ENCODE results near the gene LRRC43. TPM values are rescaled to one million over a fixed set of nuclear protein-coding genes. Genes with fewer than 3 reads are reported as not detected.
A peak's percentile ranks its signal among the peaks of the same experiment; 100 is the strongest.

LRRC43 gene
- total RNA-seq, 1 experiment from 2014 or later, result 0.46 TPM

DNA sequence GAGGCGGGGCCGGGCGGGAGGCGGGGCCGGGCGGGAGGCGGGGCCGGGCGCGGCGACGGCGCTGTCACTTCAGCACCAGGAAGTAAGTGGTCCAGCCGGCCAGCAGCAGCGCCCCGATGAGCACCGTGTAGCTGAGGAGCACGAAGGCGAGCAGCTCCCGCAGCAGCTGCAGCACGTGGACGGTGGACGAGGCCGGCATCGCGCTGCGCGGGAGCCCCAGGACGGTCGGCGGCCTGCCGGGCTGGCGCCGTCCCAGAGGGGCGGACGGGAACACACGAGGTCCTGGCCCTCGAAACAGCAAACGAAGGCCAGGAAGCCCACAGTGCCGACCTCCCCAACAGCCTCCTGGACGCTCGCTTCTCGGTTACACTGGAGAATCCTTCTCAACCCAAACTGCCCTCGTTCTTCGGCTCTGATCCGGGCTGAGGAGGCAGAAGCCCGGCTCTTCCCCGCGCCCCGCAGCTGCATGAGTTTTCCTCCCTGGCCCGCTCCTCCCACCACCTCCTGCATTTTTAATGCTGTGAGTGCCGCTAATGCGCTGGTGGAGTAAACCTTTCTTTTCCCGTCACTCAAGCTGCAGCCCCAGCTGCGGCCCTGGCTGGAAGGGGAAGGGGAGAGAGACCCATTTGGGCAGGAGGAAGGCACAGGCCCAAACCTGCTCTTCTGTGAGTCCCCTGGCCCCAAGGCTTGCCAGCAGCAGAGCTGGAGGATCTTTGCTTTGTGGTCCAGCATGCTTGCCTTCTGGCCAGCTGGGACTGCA lies 43.6 kb downstream of the LRRC43 start:
- Histone ChIP-seq H2BK5ac (ENCODE audit: insufficient read length, low read length) (no peak overlapping the region), H2BK15ac (ENCODE audit: low read depth, low read length) (no peak overlapping the region), H4K91ac (ENCODE audit: insufficient read length, low read depth, low read length) (no peak overlapping the region), H3K27me3 (ENCODE audit: insufficient read depth, low read length) (no peaks in the 10 kb centered on the region), H4K8ac (replicated peaks; ENCODE audit: insufficient read length, low read depth, low read length) (no peak overlapping the region), H4K20me1 (ENCODE audit: control insufficient read depth, insufficient read depth, insufficient read length) (no peaks in the 10 kb centered on the region), H3K56ac (ENCODE audit: insufficient read length, low read depth, low read length) (no peak overlapping the region), H3K23ac (ENCODE audit: insufficient read length, low read depth, low read length) (no peak overlapping the region), H4K5ac (ENCODE audit: insufficient read length, low read depth, low read length) (no peak overlapping the region), H3K9me3 (ENCODE audit: control insufficient read depth, low read depth, low read length) (no peaks in the 10 kb centered on the region), H3K4me1 (ENCODE audit: insufficient read depth, low read length) (no peaks in the 10 kb centered on the region; the same call in 1 of the 2 replicates), H2BK20ac (ENCODE audit: low read depth, low read length, poor library complexity, severe bottlenecking) (no peak overlapping the region), H2BK120ac (ENCODE audit: low read depth, low read length, poor library complexity, severe bottlenecking) (no peak overlapping the region), H3K4ac (ENCODE audit: low read depth, low read length) (no peak overlapping the region), H3K14ac (ENCODE audit: insufficient read depth, low read length) (no peak overlapping the region; the same call in 1 of the 2 replicates), H3K79me2 (ENCODE audit: insufficient read depth, low read length) (peaks cover 7% of the 10 kb centered on the region; the same call in 1 of the 2 replicates), H3K4me2 (ENCODE audit: insufficient read depth, insufficient read length, low read length) (peak overlapping the region; percentile 43), H3T11ph (ENCODE audit: low read length) (no peak overlapping the region), H3K9ac (ENCODE audit: extremely low read depth, insufficient read length, low read length) (no peak overlapping the region), H3K23me2 (ENCODE audit: insufficient read length, low read depth, low read length, poor library complexity, severe bottlenecking) (peaks cover 10% of the 10 kb centered on the region), H3K27ac (ENCODE audit: insufficient read length, low read depth, low read length) (no peak overlapping the region), H2AFZ (ENCODE audit: low read length) (no peak overlapping the region), H2AK5ac (ENCODE audit: insufficient read length, low read length) (no peak overlapping the region), H3K79me1 (ENCODE audit: insufficient read depth, low read depth, low read length, poor library complexity, severe bottlenecking) (peaks cover 12% of the 10 kb centered on the region), H2BK12ac (ENCODE audit: insufficient read length, low read depth, low read length) (no peak overlapping the region), H3K18ac (ENCODE audit: insufficient read length, low read depth, low read length) (no peak overlapping the region)
- Mint-ChIP-seq H3K36me3 (ENCODE audit: insufficient read depth in 1 of 3, low read depth in 3 of 3) (peaks cover 17 to 38% (median 26%) of the 10 kb centered on the region in 3 experiments), H3K27me3 (ENCODE audit: low read depth) (no peaks in the 10 kb centered on the region; the same call in 1 of the 2 replicates), H3K27ac (0 out of 7 replicates have a peak overlapping the region, but pooled peaks of 1 of the 3 experiments have one; percentile 44), H3K4me3 (peak overlapping the region; percentile 56 to 79), H3K9me3 (no peaks in the 10 kb centered on the region), H3K4me1 (peaks cover 20 to 26% of the 10 kb centered on the region in 2 experiments)
- no peak for TF ChIP-seq CTCF (conservative IDR thresholded peaks at IDR 0.05)
- no peak for DNase-seq
- no CpG with 5 or more reads among the region's 55 CpGs for WGBS (ENCODE audit: extremely low coverage, insufficient read length, low lambda C conversion rate)
